GM21529 (cell line): ENCODE results near the gene EPHB6.

Source experiments
- ATAC-seq: cut with Tn5 transposase; IDR thresholded peaks from one replicate; pipeline ENCODE4 v1.9.1; 2021; ENCODE audit not compliant: unreplicated experiment

The EPHB6 gene

DNA sequence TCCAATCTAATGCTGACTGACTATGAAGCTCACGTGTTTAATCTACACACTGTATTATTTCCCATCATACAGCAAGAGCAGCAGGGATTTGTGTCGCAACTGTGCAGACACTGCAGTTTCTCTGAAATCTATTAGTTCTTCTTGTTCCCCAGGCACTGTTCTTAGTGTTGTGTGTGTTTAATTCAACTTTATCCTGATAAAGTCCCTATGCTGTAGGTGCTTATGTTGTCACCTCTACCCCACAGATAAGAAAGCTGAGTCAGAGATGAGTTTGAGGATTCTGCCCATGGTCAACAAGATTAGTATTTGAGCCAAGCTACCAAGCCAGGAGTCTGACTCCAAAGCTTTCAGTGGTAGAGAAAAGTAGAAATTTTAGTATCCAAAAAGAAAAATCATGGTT lies 22.5 kb upstream of the EPHB6 start:
- no peak for ATAC-seq

DNA sequence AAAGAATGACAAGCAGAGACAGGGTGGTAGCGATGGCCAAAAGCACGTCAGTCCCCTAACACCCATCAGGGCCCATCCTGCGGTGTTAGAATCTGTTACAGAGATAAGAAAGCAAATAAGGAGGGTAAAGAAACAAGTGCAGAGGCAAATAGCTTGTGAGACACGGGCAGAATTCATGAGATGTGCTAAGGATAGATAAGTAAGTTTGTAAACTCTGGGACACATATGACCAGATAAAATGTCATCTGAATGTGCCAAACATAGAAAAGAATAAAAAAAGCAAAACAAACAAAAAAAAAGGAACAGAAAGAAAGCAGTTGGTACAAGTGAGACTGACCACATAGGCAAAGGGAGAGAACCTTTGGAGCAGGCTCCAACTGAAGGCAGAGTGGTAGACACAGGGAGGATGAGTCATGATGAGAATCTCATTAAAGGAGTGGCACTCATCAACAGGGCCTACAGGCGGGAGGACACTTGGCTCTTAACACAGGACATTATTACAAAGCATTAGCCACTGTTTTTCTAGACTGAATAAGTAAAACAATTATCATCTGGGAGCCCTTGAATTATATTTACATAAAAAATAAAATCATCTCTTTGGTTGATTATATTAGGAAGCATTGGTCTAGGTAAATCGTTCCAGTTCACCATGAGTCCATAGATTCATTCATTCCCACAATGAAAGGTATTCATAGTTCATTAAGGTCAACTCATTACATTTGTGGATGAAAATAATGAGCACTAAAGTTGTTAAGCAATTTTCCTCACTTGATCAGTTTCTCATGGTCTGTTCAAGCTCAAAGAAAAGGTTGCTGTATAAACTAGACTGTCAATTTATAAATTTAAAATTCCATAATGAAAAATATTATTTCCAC lies 21.5 kb upstream of the EPHB6 start:
- ATAC-seq: peak; percentile 82

DNA sequence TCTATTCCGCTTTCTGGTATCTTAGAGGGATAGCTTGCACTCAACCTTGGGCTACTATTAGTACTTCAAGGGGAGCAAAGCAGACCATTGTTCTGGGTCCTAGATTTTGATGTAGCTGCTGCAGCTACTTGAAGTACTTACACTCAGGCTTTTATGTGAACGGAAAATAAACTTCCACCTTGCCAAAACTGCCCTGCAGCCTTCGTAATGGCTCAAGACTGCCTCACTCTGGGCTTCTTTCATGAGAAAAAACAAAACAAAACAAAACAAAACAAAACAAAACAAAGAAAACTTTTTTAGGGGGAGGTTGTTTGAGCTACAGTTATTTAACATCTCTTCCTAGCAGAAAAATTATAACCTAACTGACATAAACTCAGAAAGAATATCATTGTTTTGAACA lies 19.4 kb upstream of the EPHB6 start:
- ATAC-seq: no peak

DNA sequence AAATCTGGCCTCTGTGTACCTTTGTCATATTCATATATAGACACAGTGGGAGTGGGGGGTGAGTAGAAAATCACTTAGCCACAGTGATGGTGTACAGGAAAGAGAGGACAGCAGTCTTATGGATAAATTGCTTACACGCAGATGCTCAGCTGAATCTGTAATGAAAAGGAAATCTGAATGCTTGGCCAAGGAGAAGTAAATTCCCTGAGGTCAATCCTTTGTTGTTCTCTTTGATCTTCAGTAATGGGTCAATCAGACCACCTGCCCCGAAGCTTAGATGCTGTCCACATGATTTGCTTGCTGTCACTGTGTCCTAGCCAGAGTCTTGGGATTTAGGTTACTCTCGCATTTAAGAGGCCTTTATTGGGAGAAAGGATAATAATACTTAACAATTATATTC lies 18.4 kb upstream of the EPHB6 start:
- no peak for ATAC-seq

DNA sequence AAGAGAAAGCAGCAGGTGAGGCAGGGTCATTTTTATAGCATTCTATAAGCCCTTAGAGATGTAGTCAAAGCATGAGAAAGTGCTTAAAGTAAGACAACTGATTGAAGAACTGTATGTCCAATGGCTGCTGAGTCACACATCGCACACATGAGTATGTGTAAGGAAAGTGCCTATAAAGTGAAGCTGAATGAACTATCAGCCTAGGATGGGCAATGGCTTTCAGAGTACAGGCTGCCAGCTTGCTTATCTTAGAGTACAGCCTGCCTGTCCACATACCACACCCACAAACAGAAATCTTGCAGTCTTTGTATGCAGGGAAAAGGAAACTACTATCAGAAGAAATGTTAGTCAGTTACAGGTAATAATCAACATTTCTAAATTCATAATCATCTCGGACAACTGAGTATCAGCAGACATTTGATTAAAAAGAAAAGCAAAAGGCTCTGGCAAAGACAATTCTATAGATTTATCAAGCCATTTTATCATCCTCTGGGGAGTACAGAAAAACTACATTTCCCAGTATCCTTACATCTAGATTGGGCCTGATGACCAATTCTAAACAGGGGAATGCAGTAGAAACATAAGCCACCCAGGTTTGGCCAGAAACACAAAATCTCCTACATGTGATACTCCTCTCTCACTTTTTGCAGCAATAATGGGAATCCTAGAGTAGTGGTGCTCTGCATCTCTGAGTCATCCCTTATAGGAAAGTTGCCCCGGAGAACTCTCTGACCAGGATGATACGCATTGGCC lies 16.2 kb upstream of the EPHB6 start:
- ATAC-seq: no peak

DNA sequence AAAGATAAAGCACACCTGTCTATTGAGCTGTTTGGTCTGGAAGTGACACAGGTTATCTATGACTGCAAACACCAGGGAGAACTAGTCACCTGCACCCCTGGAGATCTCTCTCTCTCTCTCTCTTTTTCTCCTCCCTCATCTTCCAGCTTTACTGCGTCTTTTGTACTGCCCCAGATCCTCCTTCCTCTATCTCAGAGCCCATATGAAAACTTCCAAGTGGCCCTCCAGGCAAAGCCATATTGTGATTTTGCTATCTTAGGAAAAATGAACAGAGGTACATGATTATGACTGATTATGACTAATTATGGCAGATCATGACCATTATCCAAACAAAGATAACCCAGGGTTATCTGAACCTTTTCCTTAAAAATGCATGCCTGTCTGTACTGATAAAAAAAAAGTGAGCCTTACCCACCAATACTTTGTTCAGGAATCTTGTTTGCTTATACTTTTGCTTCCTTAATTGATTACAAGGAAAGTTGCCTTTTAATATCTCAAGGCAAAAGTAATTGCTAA lies 12.6 kb upstream of the EPHB6 start:
- no peak for ATAC-seq

DNA sequence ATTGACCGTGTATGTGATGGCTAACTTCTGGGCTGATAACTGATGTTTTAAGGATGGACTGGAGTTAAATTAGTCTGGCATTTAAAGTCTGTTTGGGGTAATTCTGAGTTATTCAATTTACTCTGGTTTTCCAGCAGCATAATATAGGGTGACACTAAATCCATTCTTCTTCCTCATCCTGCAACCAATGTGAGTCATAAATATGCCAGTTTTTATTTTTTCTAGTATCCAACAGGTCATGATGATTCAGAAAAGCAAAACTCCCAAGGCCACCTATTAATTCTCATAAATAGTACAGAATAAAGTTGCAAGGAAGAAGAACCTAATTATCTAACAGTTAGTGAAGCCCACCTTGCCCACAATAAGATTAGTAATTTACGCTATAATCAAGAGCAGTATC lies 7.5 kb upstream of the EPHB6 start:
- no peak for ATAC-seq

DNA sequence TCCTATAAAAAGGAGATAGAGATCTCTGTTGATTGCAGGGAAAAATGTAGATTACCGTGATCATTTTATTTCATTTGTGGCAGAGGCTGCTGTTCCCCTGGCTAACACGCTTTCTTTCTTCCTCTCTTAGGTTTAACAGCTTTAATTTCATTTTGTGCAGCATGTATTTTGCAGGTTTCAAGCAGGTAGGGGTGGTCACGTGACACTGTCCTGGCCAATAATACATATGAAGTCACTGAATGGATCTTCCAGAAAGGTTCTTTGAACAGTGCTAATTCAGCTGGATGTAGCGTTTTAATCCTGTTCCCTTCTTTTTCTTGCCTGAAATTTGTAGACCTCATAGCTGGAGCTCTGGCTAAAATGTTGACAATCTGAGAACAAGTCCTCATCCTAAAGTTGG lies 3.6 kb upstream of the EPHB6 start:
- ATAC-seq: no peak

DNA sequence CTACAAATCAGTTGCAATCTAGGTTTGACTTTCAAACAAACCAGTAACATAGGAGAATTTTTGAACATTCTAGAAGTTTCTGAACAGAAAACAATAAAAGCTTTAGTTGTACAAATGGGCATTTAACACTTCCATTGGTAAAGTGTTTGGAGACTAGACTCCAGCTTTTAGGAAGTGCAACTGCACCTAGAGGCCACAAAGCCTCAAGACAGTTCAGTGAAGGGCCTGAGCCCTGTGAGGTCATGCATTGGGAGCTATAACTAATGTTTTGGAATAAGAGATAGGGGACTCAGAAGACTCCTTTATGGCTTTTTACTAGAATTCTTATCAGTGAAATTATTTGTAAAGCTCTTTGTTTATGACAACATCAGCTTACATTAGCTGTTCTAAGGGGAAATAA lies 3.0 kb upstream of the EPHB6 start:
- no peak for ATAC-seq

DNA sequence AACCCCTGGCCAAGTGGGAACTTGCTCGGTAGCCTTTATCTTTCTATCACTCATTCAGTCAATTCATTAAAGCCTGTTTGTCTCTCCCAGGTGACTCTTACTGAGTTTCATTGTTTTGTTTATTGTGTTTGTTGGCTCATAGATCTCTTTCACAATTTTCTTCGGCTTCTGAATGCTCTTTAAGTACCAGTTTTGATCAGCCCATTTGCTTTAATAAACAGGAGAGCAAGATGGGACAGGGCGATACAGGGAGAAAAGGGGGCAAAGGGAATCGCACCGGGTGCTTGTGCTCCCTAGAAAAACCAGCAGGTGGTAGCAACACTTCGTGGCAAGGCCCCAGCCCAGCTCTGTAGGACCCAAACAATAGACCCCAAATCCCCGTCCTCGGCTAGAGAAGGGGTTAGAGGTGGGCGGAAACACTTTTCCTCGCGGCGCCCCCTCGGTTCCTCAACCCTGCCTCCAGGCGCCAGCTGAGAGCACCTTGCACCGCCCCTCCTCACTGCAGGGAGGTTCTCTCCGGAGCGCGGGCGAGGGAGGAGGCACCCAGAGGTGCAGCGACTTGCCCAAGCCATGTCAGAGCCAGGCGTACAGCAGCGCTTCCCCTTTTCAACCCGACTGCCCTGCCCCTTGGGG lies 1.0 kb upstream of the EPHB6 start:
- ATAC-seq: peak; percentile 82

DNA sequence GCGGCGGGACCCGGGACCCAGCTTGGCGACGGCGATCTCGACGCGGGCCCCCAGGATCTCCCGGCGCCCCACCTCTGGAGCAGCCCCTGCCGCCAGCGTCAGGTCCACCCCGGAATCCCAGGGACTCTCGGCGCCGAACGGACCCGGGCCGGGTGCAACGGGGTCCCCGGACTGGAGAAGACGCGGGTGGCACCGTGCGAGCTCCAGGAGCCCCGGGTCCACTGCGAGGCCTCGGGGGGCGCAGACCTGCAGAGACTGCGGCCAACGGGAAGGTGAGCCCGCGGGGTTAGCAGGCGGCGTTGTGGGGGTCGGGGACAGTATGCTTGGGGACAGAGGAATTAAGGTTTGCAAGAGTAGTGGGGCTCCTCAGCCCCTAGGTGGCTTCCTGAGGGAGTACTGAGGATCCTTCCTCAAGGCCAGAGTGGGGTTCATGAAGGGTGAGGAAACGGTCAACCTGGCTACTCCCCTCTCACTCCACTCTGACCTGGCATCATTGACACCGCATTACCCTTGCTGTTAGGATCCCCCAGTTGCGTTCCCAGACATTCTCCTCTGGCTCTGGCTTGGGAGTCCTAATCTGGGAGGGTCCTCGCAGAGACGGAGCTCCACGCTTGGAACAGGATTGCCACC lies 353 bp downstream of the EPHB6 start:
- ATAC-seq: no peak

DNA sequence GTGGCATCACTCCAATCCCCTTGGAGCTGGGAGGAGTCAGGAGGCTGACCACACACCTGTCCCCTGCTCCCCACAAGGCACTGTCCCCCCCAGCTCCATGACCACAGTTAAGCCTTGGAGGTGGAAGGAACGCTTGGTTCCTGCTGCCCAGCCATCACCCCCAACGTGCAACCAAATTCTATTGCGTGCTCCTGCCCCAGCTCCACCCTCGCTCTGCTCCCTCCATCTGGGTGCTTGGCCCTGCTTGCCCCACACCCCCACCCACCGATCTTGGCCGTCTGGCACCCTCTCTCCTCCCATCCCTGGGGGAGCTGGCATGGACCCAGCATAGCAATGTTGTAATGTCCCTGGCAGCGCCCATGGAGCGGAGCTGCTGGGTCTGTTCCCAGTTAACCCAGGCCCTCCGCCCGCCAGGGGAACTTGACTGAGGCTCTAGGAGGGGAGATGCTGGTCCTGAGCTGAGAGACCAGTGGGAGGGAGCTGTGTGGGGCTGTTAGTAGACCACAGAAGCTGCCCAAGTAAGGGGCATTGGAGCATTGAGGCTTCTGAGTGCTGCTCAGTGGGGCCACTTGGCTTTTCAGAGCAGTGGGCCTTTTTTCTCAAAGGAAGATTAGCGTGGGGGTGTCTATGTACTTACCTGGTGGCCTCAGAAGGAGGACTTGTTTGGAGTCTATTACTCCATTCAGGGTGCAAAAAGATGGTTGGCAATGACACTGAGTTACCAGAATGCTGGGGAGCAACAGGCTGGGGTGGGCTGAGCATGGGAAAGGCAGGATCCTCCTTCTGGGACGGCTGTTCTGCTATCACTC lies 1.1 kb downstream of the EPHB6 start:
- ATAC-seq: no peak

DNA sequence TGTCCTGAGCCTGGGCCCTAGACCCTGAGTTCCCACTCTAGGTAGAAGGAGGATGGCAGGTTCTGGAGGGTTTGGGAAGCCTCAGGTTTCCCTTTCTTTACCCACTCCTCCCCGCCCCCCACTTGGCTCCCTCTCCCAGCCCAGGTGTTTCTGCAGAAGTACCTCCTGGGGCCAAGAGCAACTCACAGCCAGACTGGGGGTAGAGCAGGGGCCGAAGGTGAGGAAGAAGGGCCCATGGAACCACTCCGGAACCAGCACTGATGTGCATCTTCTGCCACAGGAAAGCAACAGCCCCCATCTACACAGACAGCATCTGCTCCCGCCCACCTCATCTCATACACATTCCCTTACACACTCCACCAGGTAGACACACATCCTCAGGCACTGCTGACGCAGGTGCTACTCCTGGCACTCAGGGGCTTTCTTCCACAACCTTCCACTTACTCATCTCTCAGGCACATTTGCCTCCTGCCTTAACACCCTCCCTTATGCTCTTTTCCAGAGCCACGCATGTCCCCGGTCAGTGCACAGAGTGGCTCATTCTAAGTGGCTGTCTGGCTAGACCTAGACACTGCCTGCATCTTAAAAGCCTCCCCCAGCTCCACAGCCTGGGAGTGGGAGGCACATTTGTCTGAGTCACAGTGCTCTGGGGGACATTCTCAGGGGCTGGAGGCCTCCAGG lies 1.8 kb downstream of the EPHB6 start:
- ATAC-seq: no peak

DNA sequence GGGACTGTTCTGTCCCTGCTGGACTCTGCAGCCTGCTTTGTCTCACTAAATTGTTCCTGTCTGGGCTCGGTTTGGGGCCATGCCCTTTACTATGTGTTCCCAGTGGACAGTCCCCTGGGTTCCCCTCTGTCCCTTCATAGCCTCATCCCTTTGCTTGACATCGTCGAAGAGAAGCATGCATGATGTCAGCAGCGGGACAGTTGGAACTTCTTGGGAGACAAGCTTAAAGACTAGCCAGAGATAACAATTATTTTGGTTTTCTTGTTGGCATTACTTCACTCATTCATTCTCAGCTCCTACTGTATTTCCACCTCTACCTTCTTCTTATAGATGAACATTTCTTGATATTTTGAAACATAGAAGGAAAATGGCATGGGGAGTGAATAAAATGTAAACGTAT lies 2.7 kb downstream of the EPHB6 start:
- ATAC-seq: no peak

DNA sequence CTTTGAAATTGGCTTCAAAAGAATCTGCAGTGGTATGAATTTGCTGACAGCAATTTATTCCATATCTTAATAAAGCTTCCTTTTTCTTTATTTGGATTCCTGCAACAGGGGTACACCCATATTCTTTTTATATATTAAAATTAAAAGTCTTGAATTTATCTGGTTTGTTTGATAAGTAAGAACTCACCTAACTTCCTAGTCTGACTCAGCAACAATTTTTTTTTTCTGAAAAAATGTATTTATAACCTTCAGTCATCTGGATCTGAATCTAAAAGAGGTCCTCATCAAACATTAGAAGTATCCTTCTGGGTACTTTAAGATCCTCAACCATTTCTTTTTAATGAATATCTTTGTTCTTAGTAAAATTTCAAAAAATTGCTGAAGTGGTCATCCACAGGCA lies 4.5 kb downstream of the EPHB6 start:
- no peak for ATAC-seq

DNA sequence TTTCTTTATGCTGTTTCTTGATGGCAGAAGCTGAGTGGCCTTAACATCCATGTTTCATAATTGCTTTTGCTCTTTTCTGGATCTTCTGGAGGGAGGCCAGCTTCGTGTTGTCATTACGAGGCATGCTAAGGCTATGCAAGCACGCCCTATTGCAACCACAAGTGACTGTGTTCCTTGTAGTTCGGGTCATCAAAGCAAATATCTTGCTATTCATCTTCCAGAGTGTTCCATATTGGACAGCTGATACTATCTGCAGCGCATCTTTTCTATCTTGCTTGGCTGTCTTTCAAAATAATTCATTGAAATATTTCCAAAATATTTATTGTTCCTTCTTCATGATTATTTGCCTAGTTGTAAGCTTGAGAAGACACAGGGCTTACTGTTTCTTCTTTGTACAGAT lies 5.0 kb downstream of the EPHB6 start:
- ATAC-seq: no peak

DNA sequence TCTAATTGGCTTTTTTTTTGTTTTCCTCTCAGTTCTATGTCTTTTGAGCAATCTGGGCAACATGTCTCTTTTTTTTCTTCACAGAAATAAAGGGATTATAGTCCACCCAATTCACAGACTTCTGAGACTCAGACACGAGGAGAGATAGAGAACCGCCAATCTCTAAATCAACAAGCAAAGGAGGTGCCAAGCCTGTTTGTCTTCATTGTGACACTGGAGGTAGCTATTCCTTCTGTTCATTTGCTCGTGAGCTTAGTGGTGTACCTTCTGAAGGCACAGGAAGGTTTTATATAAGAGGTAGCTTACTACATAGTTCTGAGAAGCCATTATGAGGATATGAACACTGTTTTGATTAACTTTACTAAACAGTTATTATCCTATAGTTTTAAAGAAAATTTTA lies 6.1 kb downstream of the EPHB6 start:
- no peak for ATAC-seq

DNA sequence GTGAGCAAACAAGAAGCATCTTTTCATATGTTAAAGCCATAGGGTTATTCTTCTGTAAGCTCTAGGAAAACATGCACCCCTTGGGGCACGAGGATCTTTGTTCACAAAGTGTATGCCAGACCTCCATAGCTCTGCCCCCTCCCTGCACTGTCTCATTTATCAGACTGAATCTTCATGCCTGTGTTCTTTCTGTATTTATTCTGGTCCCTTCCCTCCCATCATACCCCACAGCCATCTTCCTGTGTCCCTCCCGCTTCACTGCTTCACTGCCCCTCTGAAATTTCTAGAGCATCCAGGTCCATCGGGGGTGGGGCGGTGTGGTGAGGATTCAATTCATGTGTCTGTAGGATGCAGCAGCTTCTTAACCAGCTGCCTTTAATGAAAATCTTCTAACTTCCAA lies 7.5 kb downstream of the EPHB6 start:
- no peak for ATAC-seq

DNA sequence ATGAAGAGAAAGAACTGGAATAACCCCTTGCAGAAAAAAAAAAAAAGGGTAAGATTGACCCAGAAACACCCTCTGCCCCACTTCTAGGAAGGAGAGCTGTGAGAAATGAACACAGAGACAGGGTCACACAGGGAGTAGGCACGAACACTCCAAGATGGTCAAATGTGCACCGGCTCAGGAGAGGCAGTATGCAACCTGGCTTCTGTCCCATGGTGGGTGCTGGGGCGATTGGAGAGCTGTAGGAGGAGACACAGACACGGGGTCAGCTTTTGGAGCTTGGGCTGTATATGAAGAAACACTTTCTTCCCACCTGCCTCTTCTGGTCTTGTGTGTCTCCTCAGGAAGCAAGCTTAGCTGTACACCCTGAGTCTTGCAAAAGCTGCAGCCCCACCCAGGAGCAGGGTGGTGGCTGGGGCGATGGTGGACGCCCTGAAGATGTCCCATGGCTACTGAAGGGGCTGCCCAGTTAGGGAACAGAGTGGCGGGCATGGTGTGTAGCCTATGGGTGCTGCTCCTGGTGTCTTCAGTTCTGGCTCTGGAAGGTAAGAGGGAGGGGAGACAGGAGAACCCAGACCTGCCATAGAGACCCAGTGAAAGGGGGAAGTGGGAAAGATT lies 8.0 kb downstream of the EPHB6 start:
- no peak for ATAC-seq
